SU-DHL-6 (cell line): ENCODE results near the gene LMO7.

Source experiments
- H2AFZ ChIP-seq: fragments of 200-600 bp; sonication (generic); 2 replicates; pipeline ENCODE4 v1.6.1; 2014; ENCODE audit warnings: low read depth, mild to moderate bottlenecking, moderate library complexity, mixed read lengths, antibody characterized with exemption, low read length; ENCODE audit not compliant: severe bottlenecking
- H3F3A ChIP-seq: fragments of 200-600 bp; shearing (Covaris generic); 2 replicates; pipeline ENCODE4 v1.6.0; 2016; ENCODE audit warnings: antibody characterized with exemption, mild to moderate bottlenecking; ENCODE audit not compliant: insufficient read depth
- H3K27ac ChIP-seq: fragments of 200-600 bp; sonication (generic); 2 replicates; pipeline ENCODE4 v1.5.1; 2016; ENCODE audit warnings: low read depth, mild to moderate bottlenecking, low read length, moderate library complexity, mixed read lengths
- H3K27me3 ChIP-seq: fragments of 200-600 bp; sonication (generic), shearing (Covaris generic); 2 replicates; pipeline ENCODE4 v1.6.0; 2014; ENCODE audit warnings: mild to moderate bottlenecking, low read length
- H3K36me3 ChIP-seq: fragments of 200-600 bp; sonication (generic); 2 replicates; pipeline ENCODE4 v1.6.1; 2014; ENCODE audit warnings: mild to moderate bottlenecking, low read length, mixed read lengths
- H3K4me2 ChIP-seq: fragments of 300-600, 200-600 bp; shearing (Covaris generic), sonication (generic); 2 replicates; pipeline ENCODE4 v1.6.0; 2014; ENCODE audit warnings: low read length, low read depth, mild to moderate bottlenecking; ENCODE audit not compliant: poor library complexity, severe bottlenecking
- H3K4me3 ChIP-seq: fragments of 200-600 bp; sonication (generic); 2 replicates; pipeline ENCODE4 v1.5.1; 2014; ENCODE audit warnings: antibody characterized with exemption, low read length, mild to moderate bottlenecking, mixed read lengths; ENCODE audit not compliant: insufficient read depth, poor library complexity, severe bottlenecking
- H3K79me2 ChIP-seq: fragments of 200-600 bp; sonication (generic); 2 replicates; pipeline ENCODE4 v1.6.1; 2014; ENCODE audit warnings: mild to moderate bottlenecking, low read length, moderate library complexity; ENCODE audit not compliant: insufficient read depth
- H3K9ac ChIP-seq: fragments of 200-600 bp; sonication (generic); 2 replicates; pipeline ENCODE4 v1.7.0; 2014; ENCODE audit warnings: mild to moderate bottlenecking, low read length
- H3K9me2 ChIP-seq: fragments of 200-600 bp; sonication (generic); replicated peaks from 2 replicates; pipeline ENCODE4 v1.6.1; 2014; ENCODE audit warnings: low read length; ENCODE audit not compliant: insufficient read depth
- H3K9me3 ChIP-seq: fragments of 200-600 bp; sonication (generic); 2 replicates; pipeline ENCODE4 v1.6.1; 2014; ENCODE audit warnings: low read length, mixed read lengths; ENCODE audit not compliant: insufficient read depth
- H4K20me1 ChIP-seq: fragments of 200-600 bp; sonication (generic); 2 replicates; pipeline ENCODE4 v1.6.1; 2014; ENCODE audit warnings: low read depth, mild to moderate bottlenecking, antibody characterized with exemption, low read length, moderate library complexity, mixed read lengths
- EZH2phosphoT487 ChIP-seq: fragments of 200-600 bp; sonication (generic), shearing (Covaris generic); conservative IDR thresholded peaks from 2 replicates; pipeline ENCODE4 v1.6.1; 2018; ENCODE audit warnings: mild to moderate bottlenecking, antibody characterized with exemption, low read length, moderate library complexity, mixed read lengths
- TF ChIP-seq, protein P1 (sequence below): fragments of 200-600 bp; sonication (generic); IDR thresholded peaks from one replicate; pipeline ENCODE4 v1.5.1; 2017; ENCODE audit warnings: antibody characterized with exemption, mild to moderate bottlenecking, low read length, moderate library complexity; ENCODE audit not compliant: insufficient read depth, poor library complexity, severe bottlenecking

LMO7 gene

DNA sequence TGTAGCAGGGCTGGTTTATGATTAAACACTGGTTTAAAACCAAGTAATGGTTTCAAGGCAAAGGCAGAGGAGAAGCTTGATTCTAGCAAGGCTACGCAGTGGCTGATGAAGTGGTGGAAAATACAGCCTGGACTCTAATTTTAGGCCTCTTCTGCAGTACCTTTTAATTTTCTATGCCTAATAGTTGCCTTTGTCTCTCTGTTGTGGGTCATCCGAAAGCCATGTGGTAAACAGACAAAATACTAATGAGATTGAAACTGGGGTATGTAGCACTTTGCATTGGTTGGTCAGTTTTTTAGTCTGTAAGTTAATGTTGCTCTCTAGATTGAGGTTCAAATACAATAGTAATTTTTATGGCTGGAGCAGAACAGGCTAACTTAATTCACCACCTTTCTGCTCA lies 3.3 kb downstream of the LMO7 start:
- Histone ChIP-seq H3K27me3 (no peaks in the 10 kb centered on the region), H3F3A (peaks cover 8% of the 10 kb centered on the region; the same call in 1 of the 2 replicates), H3K4me3 (no peak overlapping the region), H3K9ac (peak overlapping the region; percentile 24; the same call in 1 of the 2 replicates), H3K9me3 (no peaks in the 10 kb centered on the region), H2AFZ (no peak overlapping the region), H3K79me2 (peaks cover 79% of the 10 kb centered on the region), H3K36me3 (peaks cover 18% of the 10 kb centered on the region), H3K27ac (peak overlapping the region; percentile 16; the same call in 1 of the 2 replicates), H3K9me2 (no peaks in the 10 kb centered on the region), H3K4me2 (peak overlapping the region; percentile 80), H4K20me1 (peaks cover 14% of the 10 kb centered on the region; the same call in 1 of the 2 replicates)
- TF ChIP-seq, protein P1, sequence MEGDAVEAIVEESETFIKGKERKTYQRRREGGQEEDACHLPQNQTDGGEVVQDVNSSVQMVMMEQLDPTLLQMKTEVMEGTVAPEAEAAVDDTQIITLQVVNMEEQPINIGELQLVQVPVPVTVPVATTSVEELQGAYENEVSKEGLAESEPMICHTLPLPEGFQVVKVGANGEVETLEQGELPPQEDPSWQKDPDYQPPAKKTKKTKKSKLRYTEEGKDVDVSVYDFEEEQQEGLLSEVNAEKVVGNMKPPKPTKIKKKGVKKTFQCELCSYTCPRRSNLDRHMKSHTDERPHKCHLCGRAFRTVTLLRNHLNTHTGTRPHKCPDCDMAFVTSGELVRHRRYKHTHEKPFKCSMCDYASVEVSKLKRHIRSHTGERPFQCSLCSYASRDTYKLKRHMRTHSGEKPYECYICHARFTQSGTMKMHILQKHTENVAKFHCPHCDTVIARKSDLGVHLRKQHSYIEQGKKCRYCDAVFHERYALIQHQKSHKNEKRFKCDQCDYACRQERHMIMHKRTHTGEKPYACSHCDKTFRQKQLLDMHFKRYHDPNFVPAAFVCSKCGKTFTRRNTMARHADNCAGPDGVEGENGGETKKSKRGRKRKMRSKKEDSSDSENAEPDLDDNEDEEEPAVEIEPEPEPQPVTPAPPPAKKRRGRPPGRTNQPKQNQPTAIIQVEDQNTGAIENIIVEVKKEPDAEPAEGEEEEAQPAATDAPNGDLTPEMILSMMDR, result no peak
- no peak for TF ChIP-seq EZH2phosphoT487

DNA sequence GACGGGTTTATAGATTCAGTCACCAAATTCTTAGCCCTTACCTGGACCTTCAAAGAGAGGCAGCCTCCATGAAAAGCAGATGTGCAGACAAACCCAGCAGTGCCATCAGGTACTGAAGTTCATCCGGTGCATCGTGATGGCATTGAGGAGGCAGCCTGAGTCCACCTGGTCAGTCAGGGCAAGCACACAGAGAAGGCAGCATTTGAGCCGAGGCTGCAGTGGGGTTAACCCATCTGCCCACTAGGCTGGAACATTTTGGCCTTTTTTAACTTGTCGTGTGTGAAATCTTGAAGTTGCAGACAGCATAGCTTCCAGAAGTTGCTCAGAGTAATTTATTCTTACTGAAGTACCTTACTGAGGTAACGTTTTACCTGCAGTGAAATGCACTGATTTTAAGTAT lies 4.9 kb downstream of the LMO7 start:
- no peak overlapping the region for H2AFZ ChIP-seq
- peaks cover 14% of the 10 kb centered on the region; the same call in 1 of the 2 replicates for H4K20me1 ChIP-seq
- H3K9ac ChIP-seq, result no peak overlapping the region
- TF ChIP-seq, protein P1, result no peak
- no peak for TF ChIP-seq EZH2phosphoT487
- H3K79me2 ChIP-seq, result peaks cover 95% of the 10 kb centered on the region
- peaks cover 13% of the 10 kb centered on the region for H3F3A ChIP-seq
- peaks cover 23% of the 10 kb centered on the region for H3K36me3 ChIP-seq
- H3K27me3 ChIP-seq, result no peaks in the 10 kb centered on the region
- H3K4me3 ChIP-seq, result no peak overlapping the region
- H3K9me3 ChIP-seq, result no peaks in the 10 kb centered on the region
- peak overlapping the region; percentile 21 for H3K27ac ChIP-seq
- H3K4me2 ChIP-seq, result peak overlapping the region; percentile 80
- H3K9me2 ChIP-seq, result no peaks in the 10 kb centered on the region

DNA sequence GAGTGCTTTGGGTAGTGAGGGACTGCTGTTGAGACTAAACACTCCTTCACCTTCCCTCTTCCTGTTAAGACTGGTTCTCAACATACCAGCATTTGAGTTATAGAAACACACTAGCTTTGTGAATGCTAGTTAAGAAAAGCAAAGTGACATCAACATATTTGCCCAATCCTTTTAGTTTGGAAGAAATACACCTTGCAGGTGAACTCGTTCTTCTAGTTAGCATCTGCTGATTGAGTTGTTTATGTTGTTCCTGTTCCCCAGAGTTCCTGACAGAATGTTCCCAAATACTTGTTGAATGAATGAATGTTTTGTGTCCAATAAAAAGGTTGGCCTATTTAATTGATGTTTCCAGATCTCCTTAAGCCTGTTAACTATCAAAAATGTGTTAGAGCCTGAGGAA lies 7.1 kb downstream of the LMO7 start:
- peaks cover 32% of the 10 kb centered on the region for H3F3A ChIP-seq
- H3K27me3 ChIP-seq, result no peaks in the 10 kb centered on the region
- H4K20me1 ChIP-seq, result peaks cover 14% of the 10 kb centered on the region; the same call in 1 of the 2 replicates
- H3K9me2 ChIP-seq, result no peaks in the 10 kb centered on the region
- H3K9me3 ChIP-seq, result no peaks in the 10 kb centered on the region
- no peak overlapping the region for H3K4me2 ChIP-seq
- no peak overlapping the region for H3K9ac ChIP-seq
- TF ChIP-seq, protein P1, result no peak
- TF ChIP-seq EZH2phosphoT487, result no peak
- H3K36me3 ChIP-seq, result peaks cover 27% of the 10 kb centered on the region
- peaks cover 98% of the 10 kb centered on the region for H3K79me2 ChIP-seq
- peak overlapping the region; percentile 37; the same call in 1 of the 2 replicates for H3K27ac ChIP-seq
- H3K4me3 ChIP-seq, result no peak overlapping the region
- no peak overlapping the region for H2AFZ ChIP-seq
